Stimulated activated CD4-positive, alpha-beta T cell treated with anti-CD3 and anti-CD28 coated beads, TNF-alpha, amount 100 ng/mL, for 1 hour (primary cell): ENCODE results near the gene TYMP.
A peak's percentile ranks its signal among the peaks of the same experiment; 100 is the strongest.

Experiments
- DNase-seq, 3 donors: peaks; one replicate each; pipeline ENCODE4 v3.0.0-alpha.2; 2020; ENCODE audit warnings: low read depth in 3 of 3, low spot score in 1 of 3

Gene TYMP

DNA sequence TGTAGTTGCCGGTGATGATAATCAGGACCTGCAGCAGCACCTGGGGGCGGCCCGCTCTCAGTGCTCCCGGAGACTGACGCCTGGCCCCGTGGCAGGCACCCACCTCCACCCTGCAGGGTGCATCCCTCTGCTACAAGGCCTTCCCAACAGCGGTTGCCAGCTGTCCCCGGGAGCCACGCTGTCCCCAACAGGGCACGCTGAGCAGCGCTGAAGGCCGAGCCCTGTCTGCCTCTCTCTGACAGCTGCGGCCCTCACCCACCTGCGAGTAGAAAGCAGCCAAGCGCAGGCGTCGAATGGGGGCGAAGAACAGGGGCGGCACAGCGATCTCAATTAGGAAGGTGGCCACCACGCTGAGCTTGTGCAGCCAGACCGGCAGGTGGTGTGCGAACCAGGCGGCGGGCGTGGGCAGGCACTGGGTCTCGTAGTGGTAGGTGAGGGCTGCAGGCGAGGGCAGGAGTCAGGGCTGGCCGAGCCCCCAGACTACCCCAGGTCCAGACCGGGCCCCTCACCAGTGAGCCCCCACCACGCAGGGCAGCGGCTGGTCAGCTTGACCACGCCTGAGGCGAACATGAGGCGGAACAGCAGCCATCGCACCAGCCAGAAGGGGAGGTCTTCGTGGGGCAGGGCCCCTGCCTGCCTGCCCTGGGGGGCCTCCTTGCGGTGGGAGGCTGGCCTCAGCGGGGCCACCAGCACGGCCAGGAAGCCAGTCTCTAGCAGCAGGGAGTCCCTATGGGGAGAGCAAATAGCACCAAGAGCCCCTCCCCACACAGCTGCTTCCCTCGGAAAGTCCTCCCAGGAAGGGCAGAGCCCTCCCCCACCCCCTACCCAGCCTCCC, 23.8 kb downstream of the TYMP start:
- no peak for DNase-seq

- DNase-seq, result no peak
Observed at GRCh38 chr22:50505276-50505775, 24.5 kb downstream of the TYMP start.

DNA sequence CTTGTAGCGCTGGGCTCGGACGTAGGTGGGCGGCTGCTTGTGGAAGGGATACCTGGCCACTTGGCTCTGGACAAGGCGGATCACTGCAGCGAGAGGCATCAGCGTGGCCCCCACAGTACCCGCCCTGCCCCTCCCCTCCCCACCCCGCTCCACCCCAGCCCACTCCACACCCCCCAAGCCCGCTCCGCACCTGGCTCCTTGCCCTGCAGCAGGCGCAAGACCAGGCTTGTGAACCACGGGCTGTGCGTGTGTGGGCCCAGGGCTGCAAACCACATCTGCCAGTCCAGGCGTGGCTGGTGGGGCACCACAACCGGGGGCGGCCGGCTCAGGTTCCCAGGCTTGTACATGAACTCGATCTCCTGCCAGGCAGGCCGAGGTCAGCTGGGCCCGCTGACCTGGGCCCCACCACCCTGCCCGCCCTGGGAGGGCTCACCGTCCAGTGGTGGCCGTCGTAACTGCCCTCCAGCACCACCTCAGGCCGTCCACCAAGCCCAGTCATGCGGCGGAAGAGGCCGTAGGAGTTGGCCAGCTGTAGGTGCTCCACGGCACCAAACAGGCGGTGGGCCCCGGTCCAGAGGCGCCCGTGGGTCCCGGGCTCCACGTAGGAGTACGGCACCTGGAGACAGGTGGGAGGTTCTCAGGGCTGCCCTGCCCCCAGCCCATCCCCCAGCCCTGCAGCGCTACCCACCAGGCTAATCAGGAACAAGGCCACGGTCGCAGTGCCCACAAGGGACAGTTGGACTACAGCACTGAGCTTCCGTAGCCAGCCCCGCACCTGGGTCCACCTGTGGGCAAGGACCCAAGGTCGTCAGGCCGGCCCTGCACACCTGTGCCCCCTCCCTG, 25.2 kb downstream of the TYMP start:
- no peak for DNase-seq

DNA sequence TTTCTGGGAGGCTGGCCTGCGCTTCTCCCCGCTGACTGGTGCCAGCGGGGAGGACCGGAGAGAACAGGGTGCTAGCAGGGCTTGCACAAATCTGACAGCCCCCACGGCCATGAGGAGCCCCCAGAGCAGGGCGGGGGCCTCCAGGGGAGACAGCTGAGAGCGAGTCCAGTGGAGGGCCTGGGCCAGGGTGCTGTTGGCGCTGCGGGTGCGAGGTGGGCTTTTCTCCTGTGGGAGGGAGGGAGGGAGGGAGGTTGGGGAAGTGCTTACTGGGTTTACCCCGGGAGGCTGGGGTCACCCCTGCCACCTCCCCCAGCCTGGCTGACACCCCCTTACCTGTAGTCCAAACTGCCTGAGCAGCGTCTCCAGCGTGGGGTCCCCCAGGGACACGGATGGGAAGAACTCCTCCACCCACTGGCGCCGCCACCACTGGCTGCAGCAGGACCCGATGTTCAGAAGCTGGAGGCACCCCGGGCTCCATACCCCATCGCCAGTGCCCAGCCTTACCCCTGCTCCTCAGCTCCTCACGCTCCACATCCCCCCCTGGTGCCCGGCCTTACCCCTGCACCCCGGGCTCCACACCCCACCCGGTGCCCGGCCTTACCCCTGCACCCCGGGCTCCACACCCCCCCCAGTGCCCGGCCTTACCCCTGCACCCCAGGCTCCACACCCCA, 26.2 kb downstream of the TYMP start:
- DNase-seq, result no peak

DNA sequence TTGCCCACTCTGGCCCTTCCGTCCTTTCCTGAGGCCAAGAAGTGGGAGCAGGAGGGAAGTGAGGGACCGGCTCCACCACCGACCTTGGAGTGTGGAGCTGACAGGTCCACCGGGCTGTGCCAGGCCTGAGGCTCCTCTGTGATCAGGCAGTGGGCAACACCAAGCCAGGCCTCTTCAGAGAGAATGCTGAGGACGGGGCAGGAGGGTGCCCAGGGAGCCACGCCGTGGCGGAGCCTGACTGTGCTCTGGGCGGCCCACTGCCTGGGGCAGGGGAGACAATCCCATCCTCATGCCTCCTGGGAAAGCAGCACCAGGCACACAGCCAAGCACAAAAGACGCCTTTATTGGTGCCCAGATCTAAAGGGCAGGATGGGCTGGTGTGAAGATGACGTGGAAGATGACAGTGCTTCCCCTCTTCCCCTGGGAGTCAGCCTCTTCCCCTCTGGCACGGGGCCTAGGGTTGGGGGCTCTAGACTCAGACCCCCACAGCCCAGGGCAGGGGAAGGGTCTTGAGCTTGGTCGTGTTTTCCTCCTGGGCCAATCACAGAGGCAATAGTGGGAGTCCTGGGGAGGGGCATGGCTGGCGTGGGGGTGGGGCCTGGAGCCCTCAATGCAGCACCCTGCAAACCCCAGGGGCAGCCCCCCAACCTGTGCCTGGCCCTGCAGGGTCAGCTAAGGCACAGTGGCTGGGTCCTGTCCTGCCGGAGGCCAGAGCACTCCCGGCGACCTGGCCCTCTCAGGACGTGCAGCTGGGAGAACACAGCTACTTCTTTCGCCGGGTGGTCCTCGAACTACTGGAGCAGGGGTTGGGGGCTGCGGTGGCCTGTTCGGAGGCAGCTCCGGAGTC, 27.0 kb downstream of the TYMP start:
- no peak for DNase-seq

GRCh38 chr22:50502096-50502495, 27.7 kb downstream of the TYMP start:
- no peak for DNase-seq

DNA sequence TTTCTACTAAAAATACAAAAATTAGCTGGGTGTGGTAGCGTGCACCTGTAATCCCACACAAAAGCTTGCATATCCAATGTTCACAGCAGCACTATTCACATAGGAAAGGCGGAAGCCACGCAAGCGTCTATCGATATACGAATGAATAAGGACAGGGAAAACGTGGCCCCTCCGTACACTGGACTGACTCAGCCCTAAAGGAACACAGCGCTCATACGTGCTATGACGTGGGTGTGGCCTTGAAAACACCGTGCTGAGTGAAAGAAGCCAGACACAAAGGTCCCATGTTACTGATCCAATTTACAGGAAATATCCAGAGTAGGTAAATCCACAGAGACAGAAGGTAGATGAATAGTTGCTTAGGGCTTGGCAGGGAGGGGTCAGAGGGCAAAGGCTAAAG, 29.4 kb downstream of the TYMP start:
- DNase-seq, result no peak

GRCh38 chr22:50498322-50498890, 31.4 kb downstream of the TYMP start:
- peak; percentile 30 to 40 (median 37) for DNase-seq

DNA sequence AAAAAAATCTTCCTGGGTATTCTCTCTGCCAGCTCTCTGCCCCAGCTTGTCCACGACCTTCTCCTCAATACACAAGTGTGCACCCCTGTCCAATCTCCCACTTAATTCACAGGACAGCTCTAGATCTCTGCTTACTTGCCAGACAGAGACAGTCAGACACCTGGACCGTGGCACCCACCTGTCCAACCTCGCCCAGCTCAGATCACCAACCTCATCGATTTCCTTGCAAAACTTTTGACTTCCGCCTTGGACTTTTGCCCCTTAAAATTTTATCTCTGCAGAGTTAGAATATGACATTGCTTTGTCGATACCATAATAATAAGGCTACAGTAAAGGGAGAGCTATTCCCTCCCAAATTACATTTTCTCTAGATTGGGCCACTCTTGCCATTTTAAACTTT, 32.7 kb downstream of the TYMP start:
- no peak for DNase-seq

GRCh38 chr22:50490531-50491308, 39.1 kb downstream of the TYMP start:
- no peak for DNase-seq

DNA sequence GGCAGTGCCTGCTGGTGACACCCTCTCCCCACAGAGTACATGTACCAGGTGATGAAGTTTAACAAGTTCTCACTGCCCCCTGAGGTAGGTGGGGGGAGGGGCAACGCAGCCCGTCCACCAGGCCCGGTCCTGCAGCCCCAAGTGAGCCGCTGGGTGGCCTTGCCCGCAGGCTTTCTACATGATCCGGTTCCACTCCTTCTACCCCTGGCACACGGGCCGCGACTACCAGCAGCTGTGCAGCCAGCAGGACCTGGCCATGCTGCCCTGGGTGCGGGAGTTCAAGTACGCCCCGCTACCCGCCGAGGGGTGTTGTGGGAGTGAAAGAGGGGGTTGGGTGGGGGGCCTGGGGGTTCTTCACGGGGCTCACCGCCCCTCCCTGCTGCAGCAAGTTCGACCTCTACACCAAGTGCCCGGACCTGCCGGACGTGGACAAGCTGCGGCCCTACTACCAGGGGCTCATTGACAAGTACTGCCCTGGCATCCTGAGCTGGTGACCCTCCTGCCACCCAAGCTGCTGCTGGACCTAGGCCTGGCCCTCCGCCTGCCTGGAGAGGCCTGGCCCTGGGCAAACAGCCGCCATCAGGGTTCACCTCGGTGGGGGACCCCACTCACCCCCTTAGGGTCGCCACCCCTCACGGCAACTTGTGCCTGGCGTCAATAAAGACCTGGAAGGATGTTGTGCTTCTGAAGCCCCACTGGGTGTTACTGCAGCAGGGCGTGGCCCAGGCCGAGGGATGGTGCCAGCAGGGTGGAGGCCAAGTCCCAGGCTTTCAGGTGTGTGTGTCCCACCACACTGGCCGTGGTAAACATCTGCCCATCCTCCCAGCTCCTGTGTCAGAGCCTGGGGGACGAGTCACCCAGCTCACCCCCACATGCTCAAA, 40.2 kb downstream of the TYMP start:
- DNase-seq, result no peak

DNA sequence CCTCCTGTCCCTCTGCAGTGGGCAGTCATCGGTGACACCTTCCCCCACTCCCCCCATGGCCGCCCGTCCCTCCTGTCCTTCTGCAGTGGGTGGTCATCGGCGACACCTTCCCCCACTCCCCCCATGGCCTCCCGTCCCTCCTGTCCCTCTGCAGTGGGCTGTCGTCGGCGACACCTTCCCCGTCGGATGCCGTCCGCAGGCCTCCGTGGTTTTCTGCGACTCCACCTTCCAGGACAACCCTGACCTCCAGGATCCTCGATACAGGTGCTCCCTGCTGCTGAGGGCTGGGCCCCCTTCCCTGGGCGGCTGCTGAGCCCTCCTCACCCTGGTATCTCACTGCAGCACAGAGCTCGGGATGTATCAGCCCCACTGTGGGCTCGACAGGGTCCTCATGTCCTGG, 40.9 kb downstream of the TYMP start:
- DNase-seq, result no peak

- no peak for DNase-seq
Observed at GRCh38 chr22:50488006-50488677, 41.7 kb downstream of the TYMP start.

GRCh38 chr22:50487290-50488005, 42.4 kb downstream of the TYMP start:
- no peak for DNase-seq

DNA sequence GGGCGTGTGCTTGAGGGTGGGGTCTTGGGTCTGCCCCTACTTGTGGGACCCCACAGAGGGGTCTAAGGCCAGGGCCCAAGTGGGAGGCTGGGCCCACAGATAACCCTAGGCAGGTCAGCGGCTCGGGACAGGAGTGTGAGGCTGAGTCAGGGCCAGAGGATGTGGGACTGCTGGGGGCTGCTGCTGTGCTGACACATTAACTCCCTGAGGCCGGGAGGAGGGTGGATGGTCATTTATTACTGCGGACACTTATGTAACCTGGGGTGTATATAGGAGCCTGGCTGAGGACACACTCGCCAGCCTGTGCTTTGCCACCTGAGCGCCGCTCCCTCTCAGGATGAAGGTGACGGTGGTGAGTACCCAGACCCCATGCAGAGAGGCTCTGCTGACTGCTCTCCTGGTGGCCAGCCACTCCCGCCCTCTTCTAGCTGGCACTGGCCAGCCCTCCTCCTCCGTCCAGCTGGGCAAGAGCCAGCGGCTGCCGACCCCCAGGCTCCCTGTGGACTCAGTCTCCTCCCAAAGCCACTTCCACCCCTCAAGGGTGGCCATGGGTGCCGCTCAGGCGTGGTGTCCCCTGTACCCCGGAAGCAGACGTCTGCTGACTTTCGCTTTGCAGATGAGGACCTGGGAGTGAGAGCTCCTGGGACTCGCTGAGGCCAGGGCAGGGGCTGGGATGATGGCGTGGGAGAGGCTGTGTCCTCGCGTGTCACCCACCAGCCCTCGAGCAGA, 43.1 kb downstream of the TYMP start, which contains the start of gene MIOX:
Gene MIOX (plus strand): TSS at position 299 of the 729 bp plus-strand sequence. CDS start 39 bp downstream, at position 338.
- DNase-seq, result no peak
